Measurements from ENCODE around the gene LHFPL2.

Gene LHFPL2

GRCh38 chr5:78541086-78541654 is 107.4 kb downstream of the LHFPL2 start:
- DNase-seq = no peak

DNA sequence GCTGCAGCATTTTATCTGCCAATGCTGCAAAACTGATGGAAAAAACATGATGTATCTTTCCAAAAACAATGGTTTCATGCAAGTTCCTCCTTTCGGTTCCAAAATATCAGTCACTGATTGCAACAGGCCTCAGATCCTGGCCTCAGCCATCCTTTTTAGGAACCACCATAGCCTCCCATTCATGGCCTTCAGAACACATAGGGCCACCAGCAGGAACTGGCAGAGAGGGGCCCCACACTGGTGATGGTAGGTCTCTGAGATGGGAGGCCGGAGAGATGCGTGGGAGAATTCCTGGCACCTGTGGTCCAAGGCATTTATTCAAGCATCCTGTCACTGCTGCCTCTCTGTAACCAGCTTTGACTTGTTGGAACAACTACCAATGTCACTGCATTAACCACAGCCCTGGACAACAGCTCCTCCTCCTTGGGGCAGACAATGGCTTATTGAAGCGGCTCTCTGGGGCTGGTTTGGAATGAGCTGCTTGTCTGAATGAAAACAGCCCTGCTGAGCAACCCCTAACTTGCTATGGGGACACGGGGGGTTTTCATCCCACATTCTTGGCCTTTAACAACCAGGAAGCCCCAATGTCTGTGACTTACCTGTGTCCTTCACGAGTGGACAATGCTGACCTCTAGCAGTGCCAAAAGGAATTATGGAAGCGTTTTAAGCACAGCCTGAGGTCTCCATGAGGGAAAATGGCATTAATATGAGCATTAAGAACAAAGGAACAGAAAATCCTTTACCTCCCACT is 108.1 kb downstream of the LHFPL2 start:
- DNase-seq = no peak

- DNase-seq = no peak
Measured at GRCh38 chr5:78538240-78538850, 110.2 kb downstream of the LHFPL2 start.

DNA sequence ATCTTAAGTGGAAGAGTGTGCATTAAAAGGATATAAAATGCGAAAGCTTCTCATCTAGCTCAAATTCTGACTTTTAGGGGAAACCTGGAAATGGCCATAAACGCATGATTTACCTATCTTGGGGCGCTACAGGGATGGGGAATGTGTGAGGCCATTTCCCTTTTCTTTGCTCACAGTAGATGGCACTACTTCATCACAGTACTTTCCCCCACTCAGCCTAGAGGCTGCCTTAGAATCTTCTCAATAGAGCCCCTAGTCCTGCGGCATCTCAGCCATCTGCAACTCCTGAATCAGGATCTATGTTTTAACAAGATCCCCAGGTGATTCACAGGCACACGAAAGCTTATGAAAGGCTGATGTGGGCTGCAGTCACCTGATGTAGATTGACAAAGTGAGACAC is 110.8 kb downstream of the LHFPL2 start:
- DNase-seq = no peak

GRCh38 chr5:78537411-78537810 is 111.2 kb downstream of the LHFPL2 start:
- no peak for DNase-seq

DNA sequence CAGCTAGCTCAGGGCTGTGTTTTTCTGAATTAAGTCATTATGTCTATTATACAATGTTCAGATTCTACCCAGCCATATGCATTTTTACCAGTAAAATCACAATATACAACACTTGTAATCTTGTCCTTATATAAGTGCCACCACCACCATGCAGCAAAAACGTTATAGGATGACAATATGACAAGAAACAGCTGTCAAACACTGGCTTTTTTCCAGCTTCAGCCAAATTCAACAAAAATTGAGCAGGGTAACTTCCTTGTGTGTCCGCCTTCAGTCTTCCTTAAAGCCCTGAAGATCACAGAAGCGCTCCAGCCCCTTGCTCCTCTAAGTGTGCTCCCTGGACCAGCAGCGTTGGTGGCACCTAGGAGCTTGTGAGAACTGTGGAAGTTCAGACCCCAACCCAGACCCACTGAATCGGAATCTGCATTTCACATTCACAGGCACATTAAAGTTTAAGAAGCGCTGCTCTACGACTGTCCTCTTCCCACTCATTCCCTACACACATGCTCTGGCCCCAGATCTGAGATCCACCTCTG is 111.8 kb downstream of the LHFPL2 start:
- no peak for DNase-seq

DNA sequence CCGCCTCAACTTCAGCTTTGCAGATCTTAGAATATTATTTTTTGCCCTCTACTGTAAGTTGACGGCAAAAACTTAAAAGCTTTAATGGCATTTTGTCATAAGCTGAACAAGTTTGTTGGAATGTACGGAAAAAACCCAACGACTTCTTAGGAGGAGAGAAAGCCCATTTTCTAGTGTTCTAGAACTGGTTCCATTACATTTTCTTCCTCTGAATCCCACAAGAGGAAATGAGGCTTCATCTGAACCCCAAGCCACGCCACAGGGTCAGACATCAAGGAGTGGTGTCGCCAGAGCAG is 113.7 kb downstream of the LHFPL2 start:
- no peak for DNase-seq

GRCh38 chr5:78534148-78534904 is 114.2 kb downstream of the LHFPL2 start:
- no peak for DNase-seq

GRCh38 chr5:78533356-78533755 is 115.2 kb downstream of the LHFPL2 start:
- no peak for DNase-seq

DNA sequence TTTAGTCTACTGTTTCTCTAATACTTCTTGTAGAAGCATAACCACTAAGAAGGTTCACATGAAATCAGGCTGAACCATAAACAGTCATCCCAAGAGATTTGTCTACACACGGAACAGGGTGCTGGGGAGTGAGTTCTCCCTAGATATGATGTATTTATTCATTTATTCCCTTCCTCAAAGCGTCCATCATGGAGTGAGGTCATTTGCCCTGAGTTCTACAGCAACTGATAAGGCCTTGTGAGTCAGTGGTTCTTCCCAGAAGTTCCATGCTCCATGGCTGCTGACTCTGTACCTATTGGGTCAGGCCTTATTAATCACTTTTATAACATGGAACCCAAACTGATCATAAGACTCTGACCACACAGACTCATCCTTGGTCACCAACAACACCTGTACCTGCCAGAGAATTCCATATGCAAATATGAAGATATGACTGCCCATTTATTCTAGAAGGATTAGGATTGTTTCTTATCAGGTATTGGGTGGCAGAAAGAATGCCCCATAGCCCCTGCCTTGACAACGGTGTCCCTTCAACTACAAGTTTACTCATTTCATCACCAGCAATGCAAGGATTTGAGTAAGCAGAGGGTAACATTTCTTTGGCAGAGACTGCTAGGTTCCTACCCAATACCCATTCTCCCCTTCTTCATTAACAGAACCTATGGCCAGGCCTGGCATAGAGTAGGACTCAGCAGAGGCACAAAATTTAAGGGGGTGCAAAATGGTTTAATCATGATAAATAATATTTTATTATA is 118.1 kb downstream of the LHFPL2 start:
- DNase-seq = no peak

DNA sequence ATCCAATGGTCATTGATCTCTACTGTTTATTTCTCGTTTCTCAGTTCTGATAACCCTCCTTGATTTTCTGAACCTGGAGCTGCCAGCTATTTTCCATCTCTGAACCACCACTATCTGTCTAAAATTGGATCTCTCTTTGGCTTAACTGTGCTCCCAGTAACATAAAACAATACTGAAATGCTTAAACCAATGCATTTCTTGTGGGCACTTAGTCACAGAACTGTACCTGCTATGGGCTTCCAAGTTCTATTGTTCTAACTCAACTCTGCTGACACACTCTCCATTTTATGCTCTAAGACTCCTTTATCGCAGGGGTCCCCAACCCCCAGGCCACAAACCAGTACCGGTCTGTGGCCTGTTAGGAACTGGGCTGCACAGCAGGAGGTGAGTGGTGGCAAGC is 120.6 kb downstream of the LHFPL2 start:
- DNase-seq = no peak

DNA sequence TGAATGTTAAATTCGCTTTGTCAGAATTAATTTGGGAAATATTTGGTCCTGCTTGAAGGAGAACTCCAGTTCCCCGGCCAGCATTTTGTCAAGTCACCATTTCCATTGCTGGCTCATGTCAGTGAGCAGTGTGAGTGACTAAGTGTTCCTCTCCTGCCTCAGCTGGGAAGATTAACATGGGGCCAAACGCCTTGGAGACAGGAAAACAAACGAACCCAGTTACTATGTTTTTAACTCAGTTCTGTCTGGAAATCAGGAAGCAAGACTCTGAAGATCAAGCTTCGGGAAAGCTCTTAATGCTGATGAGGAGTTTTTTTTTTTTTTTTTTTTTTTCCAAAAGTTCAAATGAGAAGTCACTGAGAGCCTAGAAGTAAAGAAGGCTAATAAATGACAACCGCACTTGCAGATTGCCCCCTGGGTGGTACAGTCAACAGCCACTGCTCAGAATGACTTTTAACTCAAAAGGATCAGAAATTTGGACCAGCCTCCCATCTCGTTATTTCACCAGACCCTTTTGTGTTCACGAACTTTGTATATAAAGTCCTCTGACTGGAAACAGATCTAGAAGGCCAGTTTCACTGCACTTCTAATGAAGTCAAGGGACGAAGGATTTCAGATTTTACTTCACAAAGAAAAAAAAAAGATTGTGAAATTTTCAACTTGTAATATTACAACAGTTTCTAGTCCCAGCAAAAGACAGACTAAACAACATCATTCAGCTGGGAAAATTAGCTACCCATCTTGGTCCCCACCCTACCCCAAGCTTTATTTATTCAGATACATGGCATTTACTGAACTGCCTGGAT is 121.3 kb downstream of the LHFPL2 start:
- no peak for DNase-seq

DNA sequence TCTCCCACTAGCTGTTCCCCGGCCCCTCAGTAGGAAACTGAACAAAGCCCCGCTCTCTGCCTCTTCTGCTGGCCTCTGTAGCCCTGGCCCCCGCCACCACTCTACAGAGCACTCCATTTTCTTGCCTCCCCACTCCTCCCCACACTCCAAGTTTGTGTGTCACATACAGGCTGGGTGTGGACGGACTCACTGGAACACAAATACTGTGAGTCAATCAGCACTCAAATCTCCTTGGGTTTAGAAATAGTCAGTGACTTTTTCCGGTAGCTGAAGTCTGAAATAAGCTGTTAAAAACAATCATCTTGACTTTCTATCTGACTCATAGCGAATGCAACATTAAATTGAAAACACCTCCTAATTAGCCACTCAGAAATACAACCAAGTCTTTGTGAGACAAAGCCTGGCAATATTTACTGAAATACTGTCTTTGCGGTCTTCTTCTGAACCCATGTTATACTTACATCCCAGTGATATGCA is 122.5 kb downstream of the LHFPL2 start:
- DNase-seq = no peak

DNA sequence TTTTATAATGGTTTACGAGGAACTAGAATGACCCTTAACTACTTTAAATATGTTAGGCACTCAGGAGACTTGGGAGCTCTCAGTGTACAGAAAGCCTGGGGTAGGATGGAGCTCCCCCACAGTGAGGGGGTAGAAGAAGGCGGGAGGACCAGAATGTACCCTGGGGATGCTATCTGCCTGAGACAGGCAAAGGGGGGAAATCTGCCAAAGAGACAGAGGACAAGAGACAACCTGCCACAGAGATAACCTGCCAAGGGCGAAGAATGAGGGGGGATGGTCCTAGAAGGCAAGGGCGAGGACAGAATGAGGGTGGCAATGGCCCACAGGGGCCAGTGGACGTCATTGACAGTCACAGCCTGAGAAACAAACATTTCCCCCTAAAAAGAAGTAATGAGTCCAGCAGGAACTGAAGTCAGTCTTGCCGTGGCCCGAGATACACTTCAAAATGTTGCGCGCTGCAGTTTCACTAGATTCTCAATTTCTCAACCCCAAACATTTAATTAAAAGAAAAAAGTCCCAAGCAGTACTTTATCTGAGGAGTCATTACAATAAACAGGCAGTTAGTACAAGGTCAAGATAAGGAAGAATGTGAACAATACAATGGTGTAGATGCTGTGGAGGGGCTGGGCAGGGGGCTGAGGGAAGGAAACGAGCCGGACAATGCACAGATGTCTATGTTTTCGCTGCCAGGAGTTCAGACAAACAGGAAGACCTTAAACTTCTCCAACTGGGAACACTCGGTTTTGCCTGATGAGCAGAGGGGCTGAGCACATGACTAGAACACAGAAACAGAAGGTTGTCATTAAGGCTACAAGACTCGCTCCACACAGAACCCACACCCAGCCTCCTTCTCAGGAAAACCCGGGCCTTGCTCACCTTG is 125.0 kb downstream of the LHFPL2 start:
- no peak for DNase-seq

- DNase-seq = no peak
Measured at GRCh38 chr5:78522476-78523260, 125.9 kb downstream of the LHFPL2 start.

DNA sequence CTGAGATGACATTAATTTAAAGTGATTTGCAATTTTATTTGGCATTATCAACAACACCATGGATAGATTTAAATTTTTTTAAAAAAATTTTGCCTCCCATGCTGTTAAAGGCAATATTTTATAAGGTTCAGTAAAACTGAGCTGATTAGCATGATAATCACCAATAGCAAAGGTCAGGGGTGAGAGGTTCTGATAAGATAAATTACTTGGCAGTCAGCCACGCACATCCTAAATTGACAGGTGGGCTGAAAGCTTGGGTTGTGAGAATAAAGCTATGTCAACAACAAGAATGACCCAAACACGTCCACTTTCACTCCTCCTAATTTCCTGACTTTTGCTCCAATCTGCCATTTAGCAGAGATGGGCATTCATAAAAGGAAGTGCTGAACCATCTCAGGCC is 127.1 kb downstream of the LHFPL2 start:
- DNase-seq = no peak

GRCh38 chr5:78519198-78519941 is 129.2 kb downstream of the LHFPL2 start:
- no peak for DNase-seq

GRCh38 chr5:78518365-78519197 is 130.0 kb downstream of the LHFPL2 start:
- DNase-seq = no peak

All from NCI-H1048 (cell line).